ENCODE measurements around the gene PBX4.
A peak's percentile ranks its signal among the peaks of the same experiment; 100 is the strongest.

PBX4 gene

GRCh38 chr19:19527674-19528625, 90.5 kb downstream of the PBX4 start:
- no peak for DNase-seq (ENCODE audit: low read depth in 2 of 3, low spot score in 1 of 3)

GRCh38 chr19:19527371-19527656, 91.2 kb downstream of the PBX4 start:
- no peak for DNase-seq (ENCODE audit: low read depth in 2 of 3, low spot score in 1 of 3)

GRCh38 chr19:19526581-19527370, 91.7 kb downstream of the PBX4 start:
- no peak for DNase-seq (ENCODE audit: low read depth in 2 of 3, low spot score in 1 of 3)

- DNase-seq (ENCODE audit: low read depth in 2 of 3, low spot score in 1 of 3), result no peak
Observed at GRCh38 chr19:19525611-19526380, 92.7 kb downstream of the PBX4 start.

GRCh38 chr19:19524053-19524452, 94.4 kb downstream of the PBX4 start:
- no peak for DNase-seq (ENCODE audit: low read depth in 2 of 3, low spot score in 1 of 3)

GRCh38 chr19:19523177-19523576, 95.3 kb downstream of the PBX4 start:
- no peak for DNase-seq (ENCODE audit: low read depth in 2 of 3, low spot score in 1 of 3)

- no peak for DNase-seq (ENCODE audit: low read depth in 2 of 3, low spot score in 1 of 3)
Observed at GRCh38 chr19:19520989-19521388, 97.5 kb downstream of the PBX4 start.

GRCh38 chr19:19517235-19517619, 101.3 kb downstream of the PBX4 start:
- DNase-seq (ENCODE audit: low read depth in 2 of 3, low spot score in 1 of 3), result no peak

GRCh38 chr19:19515642-19516519, 102.6 kb downstream of the PBX4 start, which contains the start of gene NDUFA13:
Gene NDUFA13 (plus strand): TSS chr19:19516225. CDS start chr19:19516239, 14 bp downstream.
- peak; percentile 86 to 97 (median 89) for DNase-seq (ENCODE audit: low read depth in 2 of 3, low spot score in 1 of 3)

- no peak for DNase-seq (ENCODE audit: low read depth in 2 of 3, low spot score in 1 of 3)
Observed at GRCh38 chr19:19514881-19515641, 103.4 kb downstream of the PBX4 start, which contains the start of gene TSSK6. Gene TSSK6 (minus strand): TSS chr19:19515548. CDS start chr19:19515427, 121 bp downstream.

GRCh38 chr19:19514215-19514657, 104.3 kb downstream of the PBX4 start:
- DNase-seq (ENCODE audit: low read depth in 2 of 3, low spot score in 1 of 3), result no peak

GRCh38 chr19:19513682-19514081, 104.8 kb downstream of the PBX4 start:
- DNase-seq (ENCODE audit: low read depth in 2 of 3, low spot score in 1 of 3), result no peak
